GM19351 (cell line): ENCODE data around the gene ERVK3-1.
"Not testable (repeated sequence)": the region's sequence is repeated elsewhere in the genome, so short reads cannot be mapped to it uniquely, and the experiment has no call there.

Experiments
- ATAC-seq: cut with Tn5 transposase; IDR thresholded peaks from one replicate; pipeline ENCODE4 v1.9.1; 2021; ENCODE audit warnings: mild to moderate bottlenecking, moderate library complexity; ENCODE audit not compliant: unreplicated experiment

The ERVK3-1 gene

GRCh38 chr19:58305065-58305931, at the start of gene ERVK3-1:
TSS of gene ERVK3-1 (plus strand) at chr19:58305377. CDS start at chr19:58312169, 6,792 bp downstream.
- ATAC-seq = peak; percentile 93

- ATAC-seq = not testable (repeated sequence)
Observed at GRCh38 chr19:58258259-58258658, 46.9 kb upstream of the ERVK3-1 start.

GRCh38 chr19:58261600-58261967, 43.6 kb upstream of the ERVK3-1 start:
- ATAC-seq = no peak

GRCh38 chr19:58261968-58262921, 42.9 kb upstream of the ERVK3-1 start:
- no peak for ATAC-seq

- ATAC-seq = no peak
Observed at GRCh38 chr19:58262922-58263296, 42.3 kb upstream of the ERVK3-1 start.

GRCh38 chr19:58265100-58265499, 40.1 kb upstream of the ERVK3-1 start:
- no peak for ATAC-seq

- ATAC-seq = no peak
Observed at GRCh38 chr19:58268344-58268743, 36.8 kb upstream of the ERVK3-1 start.

- ATAC-seq = no peak
Observed at GRCh38 chr19:58274771-58275201, 30.4 kb upstream of the ERVK3-1 start.

GRCh38 chr19:58275564-58275963, 29.6 kb upstream of the ERVK3-1 start:
- ATAC-seq = no peak

- ATAC-seq = no peak
Observed at GRCh38 chr19:58277197-58277596, 28.0 kb upstream of the ERVK3-1 start.

GRCh38 chr19:58277748-58278540, 27.2 kb upstream of the ERVK3-1 start:
- peak; percentile 8 for ATAC-seq

GRCh38 chr19:58278541-58279041, 26.6 kb upstream of the ERVK3-1 start, which contains the start of gene ZNF8:
TSS of gene ZNF8 (plus strand) at chr19:58278955. CDS start at chr19:58279082, 127 bp downstream.
- peak; percentile 93 for ATAC-seq

GRCh38 chr19:58279042-58279924, 25.9 kb upstream of the ERVK3-1 start:
- ATAC-seq = peak; percentile 26

GRCh38 chr19:58279925-58280316, 25.3 kb upstream of the ERVK3-1 start:
- no peak for ATAC-seq

GRCh38 chr19:58284199-58284598, 21.0 kb upstream of the ERVK3-1 start:
- no peak for ATAC-seq

- ATAC-seq = no peak
Observed at GRCh38 chr19:58291943-58292342, 13.2 kb upstream of the ERVK3-1 start.

GRCh38 chr19:58294743-58295374, 10.3 kb upstream of the ERVK3-1 start:
- ATAC-seq = no peak

- ATAC-seq = no peak
Observed at GRCh38 chr19:58296104-58296503, 9.1 kb upstream of the ERVK3-1 start.

- ATAC-seq = no peak
Observed at GRCh38 chr19:58300620-58301019, 4.6 kb upstream of the ERVK3-1 start.
